T-helper 2 cell (primary cell): Measurements from ENCODE around the gene ATXN7.

Experiments
- DNase-seq, 5 experiments: peaks; one replicate each; pipeline versions ENCODE4 v3.0.0 to v3.0.0-alpha.2; 2012 to 2022

Gene ATXN7

GRCh38 chr3:63864008-63864964 lies 619 bp downstream of the ATXN7 start:
- DNase-seq, result peak; percentile 10 to 48 (median 34)

- no peak for DNase-seq
Measured at GRCh38 chr3:63864965-63865327, 1.3 kb downstream of the ATXN7 start.

GRCh38 chr3:63867225-63867624 lies 3.6 kb downstream of the ATXN7 start:
- no peak for DNase-seq

- no peak for DNase-seq
Measured at GRCh38 chr3:63869940-63870614, 6.4 kb downstream of the ATXN7 start.

GRCh38 chr3:63870615-63871005 lies 6.9 kb downstream of the ATXN7 start:
- no peak for DNase-seq

GRCh38 chr3:63872135-63872924 lies 8.7 kb downstream of the ATXN7 start:
- no peak for DNase-seq

GRCh38 chr3:63874769-63875168 lies 11.1 kb downstream of the ATXN7 start:
- no peak for DNase-seq

- no peak for DNase-seq
Measured at GRCh38 chr3:63875510-63875909, 11.8 kb downstream of the ATXN7 start.

- DNase-seq, result no peak
Measured at GRCh38 chr3:63876260-63876659, 12.6 kb downstream of the ATXN7 start.

GRCh38 chr3:63877737-63878393 lies 14.2 kb downstream of the ATXN7 start:
- DNase-seq, result no peak

- no peak for DNase-seq
Measured at GRCh38 chr3:63878394-63879060, 14.9 kb downstream of the ATXN7 start.

- DNase-seq, result no peak
Measured at GRCh38 chr3:63880653-63881052, 17.0 kb downstream of the ATXN7 start.

- DNase-seq, result no peak
Measured at GRCh38 chr3:63886858-63887257, 23.2 kb downstream of the ATXN7 start.

- no peak for DNase-seq
Measured at GRCh38 chr3:63891518-63891917, 27.9 kb downstream of the ATXN7 start.

GRCh38 chr3:63892773-63893352 lies 29.2 kb downstream of the ATXN7 start:
- DNase-seq, result no peak

GRCh38 chr3:63895422-63896189 lies 31.9 kb downstream of the ATXN7 start:
- no peak for DNase-seq

GRCh38 chr3:63896332-63897030 lies 32.8 kb downstream of the ATXN7 start:
- DNase-seq, result no peak

GRCh38 chr3:63900010-63900409 lies 36.3 kb downstream of the ATXN7 start:
- peak in 1 of 5 experiments; percentile 31 for DNase-seq

GRCh38 chr3:63900459-63900858 lies 36.8 kb downstream of the ATXN7 start:
- peak in 1 of 5 experiments; percentile 9 for DNase-seq
